Gastrocnemius medialis (tissue), 4 donors: Measurements from ENCODE around the gene RPL29. TPM values are rescaled to one million over a fixed set of nuclear protein-coding genes. Genes with fewer than 3 reads are reported as not detected.

Experiments
- ATAC-seq, 2 donors: fragments of 150-250 bp; one replicate each; pipeline ENCODE4 v1.9.1; 2016
- DNase-seq, 2 donors: peaks; one replicate each; pipeline ENCODE4 v3.0.0-alpha.2; 2019
- H3K27ac ChIP-seq, 4 donors: fragments of 200-600 bp; sonication (generic); 1 replicate in 1 of 4; 2 replicates in 3 of 4; pipeline ENCODE4 v1.5.1; 2016 to 2018; ENCODE audit warnings: mild to moderate bottlenecking in 2 of 4, moderate library complexity in 1 of 4
- H3K27me3 ChIP-seq, 3 donors: fragments of 200-600 bp; sonication (generic) in 2 of 3; 1 replicate in 1 of 3; 2 replicates in 2 of 3; pipeline versions ENCODE4 v1.5.1 to v1.6.0; 2016 to 2019; ENCODE audit warnings: mild to moderate bottlenecking in 1 of 3, moderate library complexity in 1 of 3
- H3K36me3 ChIP-seq, 2 donors: fragments of 200-600 bp; sonication (generic) in 1 of 2; one replicate each; pipeline ENCODE4 v1.5.1; 2017 to 2018
- H3K4me1 ChIP-seq, 2 donors: fragments of 200-600 bp; sonication (generic) in 1 of 2; one replicate each; pipeline ENCODE4 v1.5.1; 2016 to 2017; ENCODE audit warnings: mild to moderate bottlenecking in 2 of 2
- H3K4me3 ChIP-seq, 4 donors: fragments of 200-600 bp; sonication (generic) in 3 of 4; 1 replicate in 1 of 4; 2 replicates in 3 of 4; pipeline ENCODE4 v1.5.1; 2016 to 2019; ENCODE audit warnings: mild to moderate bottlenecking in 2 of 4
- H3K9me3 ChIP-seq, 3 donors: fragments of 200-600 bp; sonication (generic) in 2 of 3; 1 replicate in 1 of 3; 2 replicates in 2 of 3; pipeline ENCODE4 v1.5.1; 2016 to 2019
- CTCF ChIP-seq, 5 experiments: fragments of 450-650 bp in 3 of 5; fragments of 200-600 bp in 2 of 5; sonication (generic) in 2 of 5; IDR thresholded peaks in 4 of 5; conservative IDR thresholded peaks in 1 of 5; 1 replicate in 4 of 5; 2 replicates in 1 of 5; pipeline ENCODE4 v1.5.1; 2016 to 2019; ENCODE audit warnings: antibody characterized with exemption in 5 of 5, mild to moderate bottlenecking in 3 of 5, moderate library complexity in 3 of 5
- POLR2A ChIP-seq, 2 donors: fragments of 450-650 bp; IDR thresholded peaks; one replicate each; pipeline ENCODE4 v1.6.1; 2017; ENCODE audit warnings: antibody characterized with exemption in 2 of 2, mild to moderate bottlenecking in 2 of 2, moderate library complexity in 2 of 2
- in situ Hi-C, 4 donors: fragments of 200-750 bp; cut with MboI; loops; one replicate each; pipeline versions ENCODE4 v1.15.0 to v1.8.0; 2017; ENCODE audit warnings: low sequenced_read_pairs in 4 of 4
- intact Hi-C: fragments of 100-400 bp; cut with DNase I; formaldehyde crosslinking; loops from one replicate; pipeline ENCODE4 v1.15.1; 2023; ENCODE audit warnings: low total_unique reads
- total RNA-seq, 4 donors: library from RNA; depleted of rRNA; stranded (reverse); fragments of >200 nt; gene quantifications; one replicate each; pipeline versions ENCODE4 v1.1.0 to v1.2.3, GENCODE V29; 2016

Gene RPL29
- total RNA-seq, 4 donors from 2014 or later: 1,885 to 2,483 (median 2,154) TPM

DNA sequence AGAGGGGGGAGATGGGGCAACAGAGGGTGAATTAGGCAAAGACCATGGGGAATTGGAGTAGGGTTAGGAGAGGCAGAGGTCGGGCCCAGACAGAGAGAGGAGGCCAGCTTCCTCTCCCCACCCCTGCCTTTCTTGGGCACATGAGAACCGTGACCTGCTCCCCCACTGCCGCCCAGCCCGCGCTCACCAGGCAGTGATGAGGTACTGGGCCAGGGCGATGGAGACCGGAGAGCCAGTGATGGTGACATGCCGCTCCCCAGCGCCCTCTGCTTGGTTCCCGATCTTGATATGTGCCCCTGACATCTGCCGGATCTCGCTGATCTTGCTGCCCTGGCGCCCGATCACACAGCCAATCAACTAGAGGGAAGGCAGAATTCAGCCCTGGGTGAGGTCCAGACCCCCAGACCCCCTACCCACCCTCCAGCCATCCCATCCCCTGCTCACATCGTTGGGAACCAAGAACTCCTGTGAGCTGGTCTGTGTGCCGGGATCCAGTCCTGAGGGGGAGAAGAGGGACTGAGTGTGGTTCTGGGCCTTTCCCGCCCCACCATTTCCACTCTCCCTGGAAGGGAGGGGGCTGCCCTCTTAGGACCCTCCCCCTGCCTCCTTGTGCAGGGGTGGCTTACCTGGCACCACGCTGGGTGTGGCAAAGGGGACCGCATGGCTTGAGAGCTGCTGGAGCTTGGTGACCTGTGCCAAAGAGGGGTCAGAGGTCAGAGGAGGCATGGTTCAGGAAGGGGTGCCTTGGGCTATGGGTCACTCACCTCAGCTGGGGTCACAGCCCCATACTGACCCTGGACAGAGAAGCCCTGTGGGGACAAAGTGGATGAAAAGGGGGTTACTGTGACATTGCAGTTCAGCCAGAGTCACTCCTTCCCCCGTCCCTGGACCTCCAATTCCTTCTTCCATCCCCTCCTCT, 36.8 kb downstream of the RPL29 start:
- no peaks in the 10 kb centered on the region for H3K9me3 ChIP-seq
- peaks cover 0 to 33% of the 10 kb centered on the region in 2 donors for H3K36me3 ChIP-seq
- TF ChIP-seq CTCF (IDR thresholded peaks at IDR 0.05 in 4 of 5, conservative IDR thresholded peaks at IDR 0.05 in 1 of 5) (no peak), POLR2A (IDR thresholded peaks at IDR 0.05) (no peak)
- in situ Hi-C loops (no loop called here), intact Hi-C loops (no loop called here)
- H3K4me1 ChIP-seq: peaks cover 32 to 51% of the 10 kb centered on the region in 2 donors
- DNase-seq (no peak), ATAC-seq (no peak)
- no peaks in the 10 kb centered on the region for H3K27me3 ChIP-seq
- no peak overlapping the region for H3K4me3 ChIP-seq
- peak overlapping the region in 1 of 4 donors; percentile 10 for H3K27ac ChIP-seq

GRCh38 chr3:51957520-51958205, 38.0 kb downstream of the RPL29 start:
- H3K4me1 ChIP-seq: peaks cover 24 to 39% of the 10 kb centered on the region in 2 donors
- in situ Hi-C loops (no loop called here), intact Hi-C loops (no loop called here)
- no peaks in the 10 kb centered on the region for H3K27me3 ChIP-seq
- H3K36me3 ChIP-seq: peaks cover 0 to 33% of the 10 kb centered on the region in 2 donors
- DNase-seq: no peak
- TF ChIP-seq CTCF (IDR thresholded peaks at IDR 0.05 in 4 of 5, conservative IDR thresholded peaks at IDR 0.05 in 1 of 5): no peak
- TF ChIP-seq POLR2A (IDR thresholded peaks at IDR 0.05): no peak
- peak overlapping the region in 2 of 4 donors; percentile 82 to 85 for H3K27ac ChIP-seq
- no peak overlapping the region for H3K4me3 ChIP-seq
- ATAC-seq: no peak
- H3K9me3 ChIP-seq: no peaks in the 10 kb centered on the region

GRCh38 chr3:51955893-51956770, 39.6 kb downstream of the RPL29 start:
- in situ Hi-C loops (no loop called here), intact Hi-C loops (loop anchor here (1.0 kb wide), 1 partner anchor 14 kb away; the partner anchor contains the start of gene PARP3)
- peak overlapping the region; percentile 67 to 85 (median 84) for H3K27ac ChIP-seq
- TF ChIP-seq CTCF (IDR thresholded peaks at IDR 0.05 in 4 of 5, conservative IDR thresholded peaks at IDR 0.05 in 1 of 5) (peak; percentile 43 to 74 (median 58)), POLR2A (IDR thresholded peaks at IDR 0.05) (no peak)
- H3K4me1 ChIP-seq: peaks cover 10 to 24% of the 10 kb centered on the region in 2 donors
- H3K36me3 ChIP-seq: peaks cover 0 to 33% of the 10 kb centered on the region in 2 donors
- no peaks in the 10 kb centered on the region for H3K27me3 ChIP-seq
- peak overlapping the region; percentile 33 to 61 (median 48) for H3K4me3 ChIP-seq
- H3K9me3 ChIP-seq: no peaks in the 10 kb centered on the region
- DNase-seq (peak in 1 of 2 donors; percentile 73), ATAC-seq (peak; percentile 75)

GRCh38 chr3:51955175-51955892, 40.4 kb downstream of the RPL29 start, which contains the start of gene GPR62:
TSS of gene GPR62 (plus strand) at chr3:51955381. CDS start at chr3:51955653, 272 bp downstream.
- TF ChIP-seq CTCF (IDR thresholded peaks at IDR 0.05 in 4 of 5, conservative IDR thresholded peaks at IDR 0.05 in 1 of 5): no peak
- no peak for TF ChIP-seq POLR2A (IDR thresholded peaks at IDR 0.05)
- Histone ChIP-seq H3K36me3 (peaks cover 0 to 27% of the 10 kb centered on the region in 2 donors), H3K4me3 (peak within 1 kb of the TSS; percentile 33 to 61 (median 48)), H3K4me1 (peaks cover 10 to 18% of the 10 kb centered on the region in 2 donors), H3K27ac (peak within 1 kb of the TSS; percentile 67 to 85 (median 84)), H3K9me3 (no peaks in the 10 kb centered on the region), H3K27me3 (no peaks in the 10 kb centered on the region)
- DNase-seq (peak in 1 of 2 donors; percentile 69), ATAC-seq (peak; percentile 14 to 55)
- in situ Hi-C loops (no loop called here), intact Hi-C loops (no loop called here)
